ENCODE results near the gene SLFN11. TPM values are rescaled to one million over a fixed set of nuclear protein-coding genes. Genes with fewer than 3 reads are reported as not detected.
A peak's percentile ranks its signal among the peaks of the same experiment; 100 is the strongest.
"Not testable (repeated sequence)": the region's sequence is repeated elsewhere in the genome, so short reads cannot be mapped to it uniquely, and the experiment has no call there.

SLFN11 gene
- total RNA-seq, 1 experiment from 2014 or later = 22.8 TPM

DNA sequence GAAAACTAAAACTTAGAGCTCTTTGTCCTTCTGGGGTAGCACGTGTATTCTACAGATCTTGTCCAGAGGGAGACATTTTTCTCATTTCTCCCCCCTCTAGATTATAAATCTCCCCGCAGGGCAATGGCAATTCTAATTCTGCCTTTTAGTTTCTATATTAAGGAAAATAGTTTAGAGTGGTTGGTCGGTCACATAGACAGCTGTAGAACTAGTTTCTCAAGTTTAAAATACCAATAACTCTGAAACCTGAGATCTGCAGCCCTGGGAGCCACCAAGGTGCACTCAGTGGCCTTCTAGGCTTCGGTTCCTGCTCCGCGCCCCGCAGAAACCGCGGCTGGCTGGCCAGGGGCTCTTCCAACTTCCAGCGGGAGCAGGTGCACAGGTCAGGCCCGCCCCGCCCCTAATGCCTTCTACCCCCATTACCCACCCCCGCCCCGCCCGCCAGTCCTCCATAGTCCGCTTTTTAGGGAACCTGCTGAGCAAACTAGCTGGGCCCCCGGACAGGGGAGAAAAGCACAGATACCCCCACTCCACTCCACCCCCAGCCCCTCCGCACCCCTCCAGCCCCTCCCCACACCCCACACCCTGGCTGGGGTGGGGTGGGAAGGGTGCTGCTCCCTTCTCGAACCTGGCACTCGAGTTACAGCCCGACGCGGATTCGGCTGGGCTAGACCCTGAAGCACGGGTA is 431 bp downstream of the SLFN11 start:
- peak; percentile 43 for DNase-seq

DNA sequence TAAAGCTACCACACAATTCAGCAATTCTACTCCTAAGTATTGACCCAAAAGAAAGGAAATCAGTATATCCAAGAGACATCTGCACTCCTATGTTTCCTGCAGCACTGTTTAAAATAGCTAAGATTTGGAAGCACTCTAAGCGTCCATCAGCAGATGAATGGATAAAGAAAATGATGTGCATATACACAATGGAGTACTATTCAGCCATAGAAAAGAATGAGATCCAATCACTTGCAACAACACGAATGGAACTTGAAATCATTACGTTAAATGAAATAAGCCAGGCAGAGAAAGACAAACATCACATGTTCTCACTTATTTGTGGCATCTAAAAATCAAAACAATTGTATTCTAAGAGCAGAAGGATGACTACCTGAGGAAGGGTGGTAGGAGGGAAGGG is 1.5 kb downstream of the SLFN11 start:
- peak overlapping the region; percentile 60 for H3K4me3 ChIP-seq
- DNase-seq = no peak
- peaks cover 5% of the 10 kb centered on the region; the same call in 1 of the 2 replicates for H3K9me3 ChIP-seq
- no peaks in the 10 kb centered on the region for H3K27me3 ChIP-seq
- peaks cover 24% of the 10 kb centered on the region for H3K36me3 ChIP-seq

More for the DNA sequence above, 431 bp downstream of the SLFN11 start:
- H3K9me3 ChIP-seq = peaks cover 5% of the 10 kb centered on the region; the same call in 1 of the 2 replicates
- H3K36me3 ChIP-seq = peaks cover 24% of the 10 kb centered on the region
- H3K27me3 ChIP-seq = no peaks in the 10 kb centered on the region
- peak overlapping the region; percentile 60 for H3K4me3 ChIP-seq

DNA sequence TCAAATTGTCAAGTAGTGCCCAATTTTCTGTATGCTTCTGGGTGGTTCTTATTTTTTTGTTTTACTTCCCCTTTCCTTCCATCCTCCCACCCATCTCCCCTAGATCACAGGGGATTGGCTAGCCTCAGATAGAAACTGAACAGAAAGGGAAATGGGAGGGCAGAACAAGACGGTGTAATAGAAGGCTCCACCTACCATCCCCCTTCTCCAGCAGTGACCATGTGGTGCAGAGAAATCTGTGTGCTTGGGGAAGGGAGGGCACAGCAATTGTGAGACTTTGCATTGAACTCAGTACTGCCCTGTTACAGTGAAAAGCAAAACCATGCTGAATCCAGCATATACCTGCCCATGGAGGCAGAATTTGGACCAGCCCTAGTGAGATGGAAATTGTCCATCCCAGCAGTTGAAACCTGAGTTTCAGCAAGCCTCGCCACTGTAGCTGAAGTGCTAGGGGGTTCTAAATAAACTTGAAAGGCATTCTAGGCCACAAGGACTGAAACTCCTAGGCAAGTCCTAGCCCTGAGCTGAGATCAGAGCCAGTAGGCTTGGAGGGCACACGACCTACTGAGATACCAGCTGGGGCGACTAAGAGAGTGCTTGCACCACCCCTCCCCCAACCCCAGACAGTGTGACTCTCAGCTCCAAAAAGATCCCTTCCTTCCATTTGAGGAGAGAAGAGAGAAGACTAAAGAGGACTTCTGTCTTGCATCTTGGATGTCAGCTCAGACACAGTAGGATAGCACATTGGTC is 5.2 kb downstream of the SLFN11 start:
- Histone ChIP-seq H3K27me3 (no peaks in the 10 kb centered on the region), H3K4me3 (no peak overlapping the region), H3K36me3 (peaks cover 48% of the 10 kb centered on the region), H3K9me3 (peaks cover 5% of the 10 kb centered on the region; the same call in 1 of the 2 replicates)
- no peak for DNase-seq

DNA sequence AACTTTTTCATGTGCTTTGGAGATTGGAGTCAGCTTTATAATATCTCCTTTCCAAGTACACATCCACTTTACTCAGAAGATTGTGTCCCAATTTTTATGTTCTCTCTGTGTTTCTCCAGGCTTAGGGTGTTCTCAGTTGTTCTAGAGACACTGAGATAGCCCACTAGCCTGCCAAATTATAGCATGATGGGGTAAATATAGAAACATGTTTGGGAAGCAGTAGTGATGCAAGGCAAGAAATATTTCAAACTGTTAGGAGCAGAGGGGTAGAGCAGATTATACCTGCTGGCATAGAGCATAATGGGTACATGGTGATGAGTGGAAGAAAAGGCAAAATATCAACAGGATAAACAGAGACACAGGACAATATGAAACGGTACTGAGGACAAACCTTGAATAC is 12.4 kb downstream of the SLFN11 start:
- H3K36me3 ChIP-seq = peaks cover 72% of the 10 kb centered on the region
- no peak for DNase-seq
- H3K9me3 ChIP-seq = no peaks in the 10 kb centered on the region
- H3K27me3 ChIP-seq = no peaks in the 10 kb centered on the region
- no peak overlapping the region for H3K4me3 ChIP-seq

DNA sequence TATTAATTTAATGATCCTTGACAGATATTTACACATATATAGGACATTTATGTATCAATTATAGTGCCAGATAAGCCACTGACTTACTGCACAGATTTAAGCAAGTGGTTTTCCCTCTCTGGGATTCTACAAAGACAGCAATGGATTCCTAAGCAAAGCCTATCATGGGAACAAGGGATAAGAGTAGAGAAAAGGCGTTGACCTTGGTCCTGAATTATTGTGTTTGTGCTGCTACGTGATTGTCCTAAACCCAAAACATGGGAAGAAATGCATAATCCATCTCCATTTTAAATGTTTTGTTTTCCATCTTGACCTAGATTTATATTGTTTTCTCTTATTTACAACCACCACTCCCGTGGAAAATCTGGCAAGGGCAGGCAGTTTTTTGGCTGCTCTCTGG is 14.0 kb downstream of the SLFN11 start:
- H3K4me3 ChIP-seq = no peak overlapping the region
- H3K27me3 ChIP-seq = no peaks in the 10 kb centered on the region
- no peak for DNase-seq
- no peaks in the 10 kb centered on the region for H3K9me3 ChIP-seq
- peaks cover 80% of the 10 kb centered on the region for H3K36me3 ChIP-seq

DNA sequence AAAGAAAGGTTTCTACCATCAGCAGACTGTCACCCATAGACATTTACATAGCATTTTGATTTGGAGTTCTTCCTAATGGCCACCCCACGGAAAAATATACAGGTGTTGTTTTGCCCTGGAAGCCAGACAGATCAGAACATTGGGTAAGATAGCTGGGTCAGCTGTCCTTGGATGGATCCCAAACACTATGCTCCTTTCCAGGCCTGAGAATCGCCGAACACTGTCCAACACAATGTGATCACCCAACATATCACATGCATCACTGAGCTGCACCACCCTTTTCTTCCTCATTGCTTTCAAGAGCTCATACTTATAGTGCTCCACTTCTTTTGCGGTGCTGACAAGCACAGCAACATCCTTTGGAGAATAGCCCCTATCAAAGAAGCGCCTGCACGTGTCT is 21.1 kb downstream of the SLFN11 start:
- Histone ChIP-seq H3K36me3 (peaks cover 52% of the 10 kb centered on the region), H3K4me3 (no peak overlapping the region), H3K27me3 (no peaks in the 10 kb centered on the region), H3K9me3 (no peaks in the 10 kb centered on the region)
- DNase-seq = no peak

DNA sequence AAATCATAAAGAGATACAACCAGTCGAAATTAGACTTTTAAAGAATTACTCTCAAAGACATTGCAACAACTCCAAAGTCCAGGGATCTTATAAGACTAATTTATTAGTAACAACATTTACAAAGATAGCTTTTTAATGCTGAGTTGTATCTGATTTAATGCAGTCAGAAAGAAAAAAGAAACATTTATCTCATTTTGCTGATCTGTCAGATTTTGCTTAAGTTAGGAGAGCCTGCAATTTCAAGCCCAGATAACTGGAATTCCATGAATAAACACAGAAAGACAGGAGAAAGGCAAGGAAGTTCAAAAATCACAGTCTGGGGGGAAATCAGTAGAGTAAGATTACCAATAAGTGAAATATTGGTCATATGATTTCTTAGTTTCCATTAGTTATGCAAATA is 22.9 kb downstream of the SLFN11 start:
- H3K27me3 ChIP-seq = no peaks in the 10 kb centered on the region
- H3K4me3 ChIP-seq = no peak overlapping the region
- H3K9me3 ChIP-seq = no peaks in the 10 kb centered on the region
- H3K36me3 ChIP-seq = peaks cover 41% of the 10 kb centered on the region
- no peak for DNase-seq

DNA sequence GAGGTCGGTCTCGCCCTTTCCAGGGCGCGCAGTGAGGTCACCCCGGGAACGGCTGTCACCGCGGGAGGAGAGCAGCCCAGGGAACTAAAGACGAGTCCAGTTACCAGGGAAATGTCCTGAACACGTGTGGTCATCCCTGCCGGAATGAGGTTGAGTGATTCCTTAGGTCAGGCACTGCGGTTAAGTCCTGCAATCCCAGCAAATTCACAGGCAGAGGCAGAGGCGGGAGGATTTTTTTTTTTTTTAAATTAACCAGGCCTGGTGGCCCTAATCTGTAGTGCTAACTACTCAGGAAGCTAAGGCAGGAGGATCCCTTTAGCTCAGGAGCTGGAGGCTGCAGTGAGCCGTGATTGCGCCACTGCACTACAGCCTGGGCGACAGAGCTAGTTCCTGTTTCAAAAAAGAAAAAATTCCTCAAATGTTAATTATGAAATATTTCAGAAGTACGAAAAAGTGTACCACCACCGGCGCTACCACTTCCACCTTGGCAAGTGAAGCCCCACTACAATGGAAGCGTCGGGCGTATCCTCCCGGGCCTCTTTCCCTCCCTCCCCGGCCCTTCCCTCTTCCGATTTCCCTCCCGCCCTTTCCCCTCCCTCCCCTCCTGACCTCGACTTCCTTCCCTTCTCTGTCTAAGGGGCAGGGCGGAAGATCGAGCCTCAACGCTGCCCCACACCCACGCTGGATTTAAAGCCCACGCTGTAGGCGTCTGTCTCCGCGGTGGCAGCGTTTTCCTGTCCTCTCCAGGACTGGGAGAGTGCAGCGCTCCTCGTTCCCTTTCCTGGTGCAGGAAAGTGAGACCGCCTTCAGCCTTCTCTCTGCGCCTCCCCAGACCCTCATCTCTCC is 27.3 kb downstream of the SLFN11 start:
- Histone ChIP-seq H3K27me3 (no peaks in the 10 kb centered on the region), H3K9me3 (no peaks in the 10 kb centered on the region), H3K36me3 (peaks cover 10% of the 10 kb centered on the region), H3K4me3 (peak overlapping the region; percentile 26)
- peak; percentile 79 for DNase-seq

DNA sequence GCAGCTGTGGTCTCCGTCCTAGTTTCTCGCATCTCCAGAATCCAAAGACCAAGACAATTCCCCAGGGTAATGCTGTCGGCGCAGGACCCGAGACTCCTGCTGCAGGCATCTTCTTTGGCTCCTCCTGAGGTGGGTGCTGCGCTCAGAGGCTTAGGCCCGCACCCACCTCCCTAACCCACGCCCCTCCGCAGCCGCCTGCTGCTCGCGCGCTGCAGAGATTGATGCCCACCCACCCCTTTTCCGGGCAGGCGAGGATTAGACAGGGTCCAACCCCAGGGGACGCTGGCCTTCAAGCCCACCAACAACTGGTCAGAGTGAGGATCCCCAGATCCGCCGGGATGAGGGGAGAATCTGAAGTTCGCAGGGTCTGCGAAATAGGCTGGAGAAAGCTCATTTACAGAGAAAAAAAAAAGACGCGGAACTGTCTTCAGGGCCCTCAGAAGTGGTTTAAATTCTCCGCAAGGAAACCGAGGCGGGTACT is 27.9 kb downstream of the SLFN11 start:
- H3K4me3 ChIP-seq = no peak overlapping the region
- peaks cover under 1% of the 10 kb centered on the region; the same call in 1 of the 2 replicates for H3K27me3 ChIP-seq
- no peak for DNase-seq
- H3K36me3 ChIP-seq = peaks cover 4% of the 10 kb centered on the region
- H3K9me3 ChIP-seq = no peaks in the 10 kb centered on the region

DNA sequence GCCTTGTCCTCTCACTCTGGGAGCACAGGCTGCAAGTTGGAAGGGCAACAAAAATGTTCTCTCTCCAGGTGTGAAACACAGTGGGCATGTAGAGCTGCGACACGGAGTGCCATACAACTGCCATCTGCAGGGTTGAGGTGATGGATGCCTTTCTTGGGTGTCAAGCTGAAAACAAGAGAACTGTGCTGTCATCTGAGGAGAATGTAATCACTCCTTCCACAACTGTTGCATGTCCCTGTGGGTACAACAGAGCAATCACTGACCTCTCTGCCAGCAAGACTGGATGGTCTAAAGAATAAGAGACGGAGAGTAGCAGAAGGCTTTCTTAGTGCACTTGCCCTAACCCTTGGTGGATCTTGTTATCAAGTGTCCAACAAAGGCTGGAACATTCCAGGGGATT is 29.2 kb downstream of the SLFN11 start:
- Histone ChIP-seq H3K27me3 (peaks cover 7% of the 10 kb centered on the region; the same call in 1 of the 2 replicates), H3K9me3 (0 out of 2 replicates have a peak, but pooled peaks cover 2% of the 10 kb centered on the region), H3K4me3 (no peak overlapping the region), H3K36me3 (no peaks in the 10 kb centered on the region)
- DNase-seq = no peak

DNA sequence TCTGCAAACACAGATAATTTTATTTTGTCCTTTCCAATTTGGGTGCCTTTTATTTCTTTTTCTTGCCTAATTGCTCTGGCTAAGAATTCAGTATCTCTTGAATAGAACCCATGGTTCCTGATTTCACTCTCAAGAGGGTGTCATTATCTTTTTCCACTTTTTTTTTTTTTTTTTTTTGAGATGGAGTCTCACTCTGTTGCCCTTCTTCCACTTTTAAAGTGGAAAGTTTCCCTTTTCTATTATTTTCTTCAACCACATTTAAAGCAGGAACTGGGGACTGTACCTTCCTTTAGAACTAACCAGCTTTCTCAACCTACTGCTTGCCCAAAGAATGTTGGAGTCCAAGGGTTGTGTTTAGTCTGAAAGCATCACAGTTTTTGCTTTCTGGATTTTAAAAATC is 31.1 kb downstream of the SLFN11 start:
- no peak for DNase-seq
- H3K27me3 ChIP-seq = peaks cover 7% of the 10 kb centered on the region; the same call in 1 of the 2 replicates
- no peak overlapping the region for H3K4me3 ChIP-seq
- H3K36me3 ChIP-seq = no peaks in the 10 kb centered on the region
- H3K9me3 ChIP-seq = 0 out of 2 replicates have a peak, but pooled peaks cover 2% of the 10 kb centered on the region

DNA sequence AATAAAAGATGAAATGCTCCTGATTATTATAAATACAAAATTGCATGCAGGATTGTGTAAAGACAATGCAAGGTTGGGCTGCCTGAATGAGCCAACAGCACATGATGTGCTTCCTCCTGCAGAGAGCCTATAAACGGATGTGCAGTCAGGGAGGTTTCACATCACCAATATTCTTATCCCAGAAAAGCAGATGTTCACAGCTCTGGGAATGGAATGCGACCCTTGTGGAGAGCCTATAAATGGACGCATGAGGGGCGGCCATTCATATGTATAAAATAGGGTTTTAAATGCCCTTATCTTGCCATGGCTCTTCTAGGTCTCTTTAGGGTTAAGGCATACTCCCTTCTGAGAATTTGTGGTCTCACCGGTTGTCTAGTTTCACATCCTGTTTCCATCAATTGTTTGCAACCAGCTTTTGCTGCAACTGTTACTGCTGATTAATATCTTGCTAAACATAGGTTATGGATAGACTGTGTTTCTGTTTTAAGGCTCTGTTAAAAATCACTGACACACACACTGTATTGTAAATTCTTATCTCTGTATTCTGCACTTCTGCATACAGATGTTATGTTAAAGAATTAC is 31.9 kb downstream of the SLFN11 start:
- Histone ChIP-seq H3K27me3 (peaks cover 7% of the 10 kb centered on the region; the same call in 1 of the 2 replicates), H3K36me3 (no peaks in the 10 kb centered on the region), H3K4me3 (no peak overlapping the region), H3K9me3 (0 out of 2 replicates have a peak, but pooled peaks cover 2% of the 10 kb centered on the region)
- no peak for DNase-seq

DNA sequence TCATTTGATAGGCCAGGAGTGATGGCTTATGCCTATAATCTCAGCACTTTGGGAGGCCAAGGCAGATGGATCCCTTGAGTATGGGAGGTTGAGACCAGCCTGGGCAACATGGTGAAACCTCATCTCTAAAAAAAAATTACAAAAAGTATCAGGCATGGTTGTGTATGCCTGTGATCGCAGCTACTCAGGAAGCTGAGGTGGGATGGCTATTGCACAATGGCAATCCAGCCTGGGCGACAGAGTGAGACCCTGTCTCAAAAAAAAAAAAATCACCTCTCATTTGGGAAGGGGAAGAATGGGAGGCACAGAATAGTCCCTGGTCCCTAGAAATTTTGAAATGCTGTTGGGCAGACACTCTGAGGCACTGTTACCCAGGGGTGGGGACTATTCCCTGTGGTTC is 35.2 kb downstream of the SLFN11 start:
- H3K36me3 ChIP-seq = no peaks in the 10 kb centered on the region

DNA sequence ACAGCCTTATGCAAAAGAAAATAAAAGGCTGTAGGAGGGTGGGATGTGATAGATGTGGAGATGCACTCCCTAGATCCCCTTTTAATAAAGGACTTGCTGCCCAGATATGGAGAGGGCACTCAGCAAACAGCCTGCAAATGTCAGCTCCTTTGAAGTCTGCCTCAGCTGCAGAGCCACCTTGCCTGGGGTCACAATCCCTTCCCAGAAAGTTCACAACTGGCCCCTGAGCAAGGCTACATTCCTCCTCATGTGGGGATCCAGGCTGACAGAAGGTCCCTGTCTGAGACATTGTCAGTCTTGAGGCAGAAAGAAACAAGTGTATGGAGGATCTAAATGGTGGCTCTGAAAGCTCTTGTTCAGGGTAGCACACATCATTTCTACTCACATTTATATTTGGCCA is 36.1 kb downstream of the SLFN11 start:
- no peak for DNase-seq
- Histone ChIP-seq H3K27me3 (peaks cover 7% of the 10 kb centered on the region; the same call in 1 of the 2 replicates), H3K9me3 (0 out of 2 replicates have a peak, but pooled peaks cover 2% of the 10 kb centered on the region), H3K4me3 (no peak overlapping the region), H3K36me3 (no peaks in the 10 kb centered on the region)

More for the DNA sequence above, 35.2 kb downstream of the SLFN11 start:
- Histone ChIP-seq H3K9me3 (0 out of 2 replicates have a peak, but pooled peaks cover 2% of the 10 kb centered on the region), H3K4me3 (no peak overlapping the region), H3K27me3 (peaks cover 7% of the 10 kb centered on the region; the same call in 1 of the 2 replicates)
- no peak for DNase-seq

DNA sequence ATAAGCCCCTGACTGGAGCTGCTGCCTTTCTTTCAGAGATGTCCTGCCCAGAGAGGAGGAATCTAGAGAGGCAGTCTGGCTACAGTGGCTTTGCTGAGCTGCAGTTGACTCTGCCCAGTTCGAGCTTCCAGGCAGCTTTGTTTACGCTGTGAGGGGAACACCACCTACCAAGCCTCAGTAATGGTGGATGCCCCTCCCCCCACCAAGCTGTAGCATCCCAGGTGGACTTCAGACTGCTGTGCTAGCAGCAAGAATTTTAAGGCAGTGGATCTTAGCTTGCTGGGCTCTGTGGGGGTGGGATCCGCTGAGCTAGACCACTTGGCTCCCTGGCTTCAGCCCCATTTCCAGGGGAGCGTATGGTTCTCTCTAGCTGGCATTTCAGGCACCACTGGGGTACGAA is 39.8 kb downstream of the SLFN11 start:
- H3K27me3 ChIP-seq, H3K4me3 ChIP-seq, DNase-seq, H3K9me3 ChIP-seq, H3K36me3 ChIP-seq: not testable (repeated sequence)

DNA sequence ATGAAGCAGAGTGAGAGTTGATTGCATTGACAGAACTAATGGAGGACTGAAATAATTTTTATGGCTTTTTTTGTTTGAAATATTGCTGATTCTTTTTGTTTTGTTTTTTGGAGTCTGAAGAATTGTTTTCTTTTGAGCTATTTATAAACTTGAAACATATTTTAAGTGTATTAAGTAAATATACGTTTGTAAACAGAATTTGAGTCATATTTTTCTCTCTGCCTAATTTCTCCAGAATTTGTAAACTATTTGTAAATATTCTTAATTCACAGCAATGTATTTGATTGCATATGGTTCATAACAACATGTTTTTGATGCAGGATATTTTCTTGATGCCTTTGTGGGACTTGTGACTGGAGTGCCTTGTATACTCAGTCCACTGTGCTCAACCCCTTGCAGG is 50.7 kb downstream of the SLFN11 start:
- Histone ChIP-seq H3K27me3 (peaks cover 15% of the 10 kb centered on the region), H3K9me3 (peaks cover 4% of the 10 kb centered on the region), H3K36me3 (no peaks in the 10 kb centered on the region), H3K4me3 (no peak overlapping the region)
- DNase-seq = no peak
